ENCODE data around the gene C2CD4C. TPM values are rescaled to one million over a fixed set of nuclear protein-coding genes. Genes with fewer than 3 reads are reported as not detected.

The C2CD4C gene
- total RNA-seq, 1 experiment from 2014 or later: 7.1 TPM

- no peaks in the 10 kb centered on the region for H3K27me3 ChIP-seq (ENCODE audit: insufficient read depth, low read length)
- no peak overlapping the region for H3K9ac ChIP-seq (ENCODE audit: low read length)
- H4K20me1 ChIP-seq (ENCODE audit: insufficient read depth): no peaks in the 10 kb centered on the region
- H3K4me1 ChIP-seq (ENCODE audit: control insufficient read depth in 1 of 2, insufficient read depth in 2 of 2, low read length in 2 of 2): no peaks in the 10 kb centered on the region
- POLR2A ChIA-PET: no interaction called here
- RAD21 ChIA-PET (ENCODE audit: low non-redundant PET in 1 of 2, low total read pairs in 2 of 2, uncharacterized antibody in 2 of 2, unreplicated experiment in 2 of 2): no interaction called here
- DNase-seq (ENCODE audit: low read depth, low spot score) (no peak), ATAC-seq (no peak)
- peaks cover 0 to 9% of the 10 kb centered on the region in 2 experiments; a peak in 1 of 4 replicates for H3K9me3 ChIP-seq (ENCODE audit: control insufficient read depth in 1 of 2, insufficient read depth in 1 of 2, low read depth in 1 of 2, low read length in 2 of 2)
- H3K36me3 ChIP-seq (ENCODE audit: control insufficient read depth in 1 of 2, insufficient read depth in 2 of 2, low read length in 2 of 2): no peaks in the 10 kb centered on the region
- H3K9me2 ChIP-seq (ENCODE audit: insufficient read depth): no peaks in the 10 kb centered on the region
- no peak for TF ChIP-seq TCF7L2 (IDR thresholded peaks at IDR 0.05; ENCODE audit: borderline replicate concordance, extremely low read depth, insufficient read depth, insufficient read length)
- TF ChIP-seq ZFX (IDR thresholded peaks at IDR 0.05): no peak
- TF ChIP-seq, protein P1, sequence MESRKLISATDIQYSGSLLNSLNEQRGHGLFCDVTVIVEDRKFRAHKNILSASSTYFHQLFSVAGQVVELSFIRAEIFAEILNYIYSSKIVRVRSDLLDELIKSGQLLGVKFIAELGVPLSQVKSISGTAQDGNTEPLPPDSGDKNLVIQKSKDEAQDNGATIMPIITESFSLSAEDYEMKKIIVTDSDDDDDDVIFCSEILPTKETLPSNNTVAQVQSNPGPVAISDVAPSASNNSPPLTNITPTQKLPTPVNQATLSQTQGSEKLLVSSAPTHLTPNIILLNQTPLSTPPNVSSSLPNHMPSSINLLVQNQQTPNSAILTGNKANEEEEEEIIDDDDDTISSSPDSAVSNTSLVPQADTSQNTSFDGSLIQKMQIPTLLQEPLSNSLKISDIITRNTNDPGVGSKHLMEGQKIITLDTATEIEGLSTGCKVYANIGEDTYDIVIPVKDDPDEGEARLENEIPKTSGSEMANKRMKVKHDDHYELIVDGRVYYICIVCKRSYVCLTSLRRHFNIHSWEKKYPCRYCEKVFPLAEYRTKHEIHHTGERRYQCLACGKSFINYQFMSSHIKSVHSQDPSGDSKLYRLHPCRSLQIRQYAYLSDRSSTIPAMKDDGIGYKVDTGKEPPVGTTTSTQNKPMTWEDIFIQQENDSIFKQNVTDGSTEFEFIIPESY (IDR thresholded peaks at IDR 0.05; ENCODE audit: extremely low read depth, insufficient replicate concordance, low read length): no peak
- no peak for TF ChIP-seq RAD21 (IDR thresholded peaks at IDR 0.05; ENCODE audit: low read depth)
- TF ChIP-seq POLR2A (IDR thresholded peaks at IDR 0.05; ENCODE audit: borderline replicate concordance, extremely low read depth, insufficient read depth, insufficient read length): no peak
- TF ChIP-seq, protein P2, sequence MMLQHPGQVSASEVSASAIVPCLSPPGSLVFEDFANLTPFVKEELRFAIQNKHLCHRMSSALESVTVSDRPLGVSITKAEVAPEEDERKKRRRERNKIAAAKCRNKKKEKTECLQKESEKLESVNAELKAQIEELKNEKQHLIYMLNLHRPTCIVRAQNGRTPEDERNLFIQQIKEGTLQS (IDR thresholded peaks at IDR 0.05): no peak
- TF ChIP-seq YY1 (IDR thresholded peaks at IDR 0.05; ENCODE audit: extremely low read depth, insufficient replicate concordance, low read depth, low read length): no peak
- TF ChIP-seq FOSL1 (IDR thresholded peaks at IDR 0.05; ENCODE audit: low read depth): no peak
- TF ChIP-seq ELF1 (IDR thresholded peaks at IDR 0.05; ENCODE audit: borderline replicate concordance, low read depth): no peak
- TF ChIP-seq EGR1 (IDR thresholded peaks at IDR 0.05; ENCODE audit: low read depth): no peak
- TF ChIP-seq, protein P3, sequence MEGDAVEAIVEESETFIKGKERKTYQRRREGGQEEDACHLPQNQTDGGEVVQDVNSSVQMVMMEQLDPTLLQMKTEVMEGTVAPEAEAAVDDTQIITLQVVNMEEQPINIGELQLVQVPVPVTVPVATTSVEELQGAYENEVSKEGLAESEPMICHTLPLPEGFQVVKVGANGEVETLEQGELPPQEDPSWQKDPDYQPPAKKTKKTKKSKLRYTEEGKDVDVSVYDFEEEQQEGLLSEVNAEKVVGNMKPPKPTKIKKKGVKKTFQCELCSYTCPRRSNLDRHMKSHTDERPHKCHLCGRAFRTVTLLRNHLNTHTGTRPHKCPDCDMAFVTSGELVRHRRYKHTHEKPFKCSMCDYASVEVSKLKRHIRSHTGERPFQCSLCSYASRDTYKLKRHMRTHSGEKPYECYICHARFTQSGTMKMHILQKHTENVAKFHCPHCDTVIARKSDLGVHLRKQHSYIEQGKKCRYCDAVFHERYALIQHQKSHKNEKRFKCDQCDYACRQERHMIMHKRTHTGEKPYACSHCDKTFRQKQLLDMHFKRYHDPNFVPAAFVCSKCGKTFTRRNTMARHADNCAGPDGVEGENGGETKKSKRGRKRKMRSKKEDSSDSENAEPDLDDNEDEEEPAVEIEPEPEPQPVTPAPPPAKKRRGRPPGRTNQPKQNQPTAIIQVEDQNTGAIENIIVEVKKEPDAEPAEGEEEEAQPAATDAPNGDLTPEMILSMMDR (IDR thresholded peaks at IDR 0.05 in 2 of 3, conservative IDR thresholded peaks at IDR 0.05 in 1 of 3; ENCODE audit: borderline replicate concordance in 1 of 3, insufficient read depth in 1 of 3, low read depth in 2 of 3, low read length in 2 of 3): no peak
- H3K79me2 ChIP-seq (ENCODE audit: insufficient read depth, low read length): no peaks in the 10 kb centered on the region
- no peak overlapping the region for H3K27ac ChIP-seq (ENCODE audit: low read depth, low read length)
- intact Hi-C loops (cut with micrococcal nuclease): no loop called here
- no peak overlapping the region for H3K4me2 ChIP-seq (ENCODE audit: low read length)
- no peak overlapping the region for H3K4me3 ChIP-seq (replicated peaks in 1 of 2; ENCODE audit: low read depth in 1 of 2, low read length in 2 of 2)
- CTCF ChIA-PET: no interaction called here
- no peak overlapping the region for H2AFZ ChIP-seq (ENCODE audit: low read depth, low read length, poor library complexity, severe bottlenecking)
- no TSS peak for BruUV-seq (replicated peaks)
These were observed 17.1 kb downstream of the C2CD4C start for GRCh38 chr19:391726-392374.

Data from HCT116 (cell line).